Vagina (tissue), 2 donors: ENCODE results near the gene CADPS. TPM values are rescaled to one million over a fixed set of nuclear protein-coding genes. Genes with fewer than 3 reads are reported as not detected.

Experiments
- DNase-seq, 2 donors: peaks; one replicate each; pipeline ENCODE4 v3.0.0-alpha.2; 2017; ENCODE audit errors: extremely low spot score in 2 of 2
- H3K27ac ChIP-seq: fragments of 200-600 bp; sonication (generic); one replicate; pipeline ENCODE4 v1.5.1; 2019
- H3K27me3 ChIP-seq: fragments of 200-600 bp; sonication (generic); one replicate; pipeline ENCODE4 v1.5.1; 2019
- H3K36me3 ChIP-seq, 2 donors: fragments of 200-600 bp; sonication (generic); one replicate each; pipeline ENCODE4 v1.5.1; 2017 to 2019
- H3K4me1 ChIP-seq: fragments of 200-600 bp; sonication (generic); one replicate; pipeline ENCODE4 v1.5.1; 2019
- H3K4me3 ChIP-seq, 2 donors: fragments of 200-600 bp; sonication (generic); 1 replicate in 1 of 2; 2 replicates in 1 of 2; pipeline ENCODE4 v1.5.1; 2016 to 2019
- H3K9me3 ChIP-seq: fragments of 200-600 bp; sonication (generic); one replicate; pipeline ENCODE4 v1.5.1; 2019
- CTCF ChIP-seq, 3 experiments: fragments of 450-650 bp in 2 of 3; fragments of 200-600 bp in 1 of 3; sonication (generic) in 1 of 3; IDR thresholded peaks; one replicate each; pipeline ENCODE4 v1.5.1; 2017 to 2019; ENCODE audit warnings: antibody characterized with exemption in 3 of 3, mild to moderate bottlenecking in 2 of 3, moderate library complexity in 2 of 3
- POLR2A ChIP-seq, 2 donors: fragments of 450-650 bp; IDR thresholded peaks; one replicate each; pipeline ENCODE4 v1.6.1; 2017; ENCODE audit warnings: antibody characterized with exemption in 2 of 2, mild to moderate bottlenecking in 2 of 2, moderate library complexity in 2 of 2
- POLR2AphosphoS5 ChIP-seq, 2 donors: sonication (generic); formaldehyde crosslinking; IDR thresholded peaks; one replicate each; pipeline ENCODE4 v1.9.0; 2017; ENCODE audit warnings: antibody characterized with exemption in 2 of 2, mild to moderate bottlenecking in 2 of 2, low read depth in 1 of 2; ENCODE audit not compliant: insufficient read depth in 1 of 2
- intact Hi-C: fragments of 100-400 bp; cut with DNase I; formaldehyde crosslinking; loops from one replicate; pipeline ENCODE4 v1.15.1; 2023
- total RNA-seq: library from RNA; depleted of rRNA; stranded (reverse); fragments of >200 nt; gene quantifications from one replicate; pipeline ENCODE4 v1.2.3, GENCODE V29; 2016

The CADPS gene
- total RNA-seq, 1 donor from 2014 or later: 12.8 TPM

GRCh38 chr3:62918777-62919176 is 43.6 kb upstream of the CADPS start:
- TF ChIP-seq POLR2A (IDR thresholded peaks at IDR 0.05) (no peak), CTCF (IDR thresholded peaks at IDR 0.05) (no peak), POLR2AphosphoS5 (IDR thresholded peaks at IDR 0.05; ENCODE audit: insufficient read depth in 1 of 2, low read depth in 1 of 2) (no peak)
- H3K27ac ChIP-seq: no peak overlapping the region
- H3K27me3 ChIP-seq: no peaks in the 10 kb centered on the region
- DNase-seq: no peak
- H3K4me3 ChIP-seq: no peak overlapping the region
- intact Hi-C loops: no loop called here
- no peaks in the 10 kb centered on the region for H3K36me3 ChIP-seq
- H3K9me3 ChIP-seq: no peaks in the 10 kb centered on the region
- H3K4me1 ChIP-seq: no peaks in the 10 kb centered on the region

GRCh38 chr3:62918131-62918530 is 42.9 kb upstream of the CADPS start:
- H3K4me3 ChIP-seq: no peak overlapping the region
- H3K27me3 ChIP-seq: no peaks in the 10 kb centered on the region
- H3K9me3 ChIP-seq: no peaks in the 10 kb centered on the region
- intact Hi-C loops: no loop called here
- TF ChIP-seq CTCF (IDR thresholded peaks at IDR 0.05): no peak
- no peak for TF ChIP-seq POLR2AphosphoS5 (IDR thresholded peaks at IDR 0.05; ENCODE audit: insufficient read depth in 1 of 2, low read depth in 1 of 2)
- no peak for TF ChIP-seq POLR2A (IDR thresholded peaks at IDR 0.05)
- H3K36me3 ChIP-seq: no peaks in the 10 kb centered on the region
- H3K4me1 ChIP-seq: no peaks in the 10 kb centered on the region
- no peak overlapping the region for H3K27ac ChIP-seq
- no peak for DNase-seq

- intact Hi-C loops: no loop called here
- Histone ChIP-seq H3K9me3 (no peaks in the 10 kb centered on the region), H3K36me3 (no peaks in the 10 kb centered on the region), H3K4me1 (no peaks in the 10 kb centered on the region), H3K27ac (no peak overlapping the region), H3K4me3 (no peak overlapping the region), H3K27me3 (no peaks in the 10 kb centered on the region)
- TF ChIP-seq POLR2A (IDR thresholded peaks at IDR 0.05) (no peak), CTCF (IDR thresholded peaks at IDR 0.05) (no peak), POLR2AphosphoS5 (IDR thresholded peaks at IDR 0.05; ENCODE audit: insufficient read depth in 1 of 2, low read depth in 1 of 2) (no peak)
- DNase-seq: no peak
Measured at GRCh38 chr3:62911526-62911925, 36.3 kb upstream of the CADPS start.

- no peaks in the 10 kb centered on the region for H3K27me3 ChIP-seq
- intact Hi-C loops: no loop called here
- no peak overlapping the region for H3K4me3 ChIP-seq
- H3K9me3 ChIP-seq: no peaks in the 10 kb centered on the region
- no peak for DNase-seq
- no peaks in the 10 kb centered on the region for H3K36me3 ChIP-seq
- TF ChIP-seq POLR2AphosphoS5 (IDR thresholded peaks at IDR 0.05; ENCODE audit: insufficient read depth in 1 of 2, low read depth in 1 of 2) (no peak), POLR2A (IDR thresholded peaks at IDR 0.05) (no peak), CTCF (IDR thresholded peaks at IDR 0.05) (no peak)
- H3K27ac ChIP-seq: no peak overlapping the region
- H3K4me1 ChIP-seq: no peaks in the 10 kb centered on the region
Measured at GRCh38 chr3:62905331-62905730, 30.1 kb upstream of the CADPS start.

- Histone ChIP-seq H3K4me1 (no peaks in the 10 kb centered on the region), H3K9me3 (no peaks in the 10 kb centered on the region), H3K36me3 (no peaks in the 10 kb centered on the region), H3K27me3 (no peaks in the 10 kb centered on the region), H3K4me3 (no peak overlapping the region), H3K27ac (no peak overlapping the region)
- intact Hi-C loops: no loop called here
- no peak for DNase-seq
- no peak for TF ChIP-seq CTCF (IDR thresholded peaks at IDR 0.05)
- TF ChIP-seq POLR2AphosphoS5 (IDR thresholded peaks at IDR 0.05; ENCODE audit: insufficient read depth in 1 of 2, low read depth in 1 of 2): no peak
- no peak for TF ChIP-seq POLR2A (IDR thresholded peaks at IDR 0.05)
Measured at GRCh38 chr3:62898530-62899496, 23.6 kb upstream of the CADPS start.
